NT2/D1 (cell line): ENCODE results near the gene CFAP44.

ENCODE experiments used
- SUZ12 ChIP-seq: IDR thresholded peaks from 2 replicates; pipeline ENCODE4 v1.6.1; 2011; ENCODE audit not compliant: insufficient read length, insufficient read depth; ENCODE audit errors: extremely low read depth
- YY1 ChIP-seq: IDR thresholded peaks from 2 replicates; pipeline ENCODE4 v1.6.1; 2011; ENCODE audit not compliant: insufficient read length, insufficient read depth
- ZNF274 ChIP-seq: IDR thresholded peaks from 2 replicates; pipeline ENCODE4 v1.6.1; 2011; ENCODE audit warnings: mild to moderate bottlenecking, low read depth, low read length

- TF ChIP-seq ZNF274 (no peak), SUZ12 (no peak), YY1 (no peak)
Observed at GRCh38 chr3:113423699-113424098, 17.6 kb downstream of the CFAP44 start.
